Ovary (tissue), 3 donors: ENCODE results near the gene IPCEF1.

Experiments
- CTCF ChIP-seq, 3 donors: fragments of 450-650 bp in 2 of 3; fragments of 200-600 bp in 1 of 3; IDR thresholded peaks; one replicate each; pipeline versions ENCODE4 v1.5.1 to v1.8.0; 2016 to 2022; ENCODE audit warnings: antibody characterized with exemption in 3 of 3, mild to moderate bottlenecking in 1 of 3
- EP300 ChIP-seq: sonication (generic); formaldehyde crosslinking; IDR thresholded peaks from one replicate; pipeline ENCODE4 v1.6.1; 2017; ENCODE audit warnings: antibody characterized with exemption
- POLR2A ChIP-seq: fragments of 450-650 bp; IDR thresholded peaks from one replicate; pipeline ENCODE4 v1.6.1; 2017; ENCODE audit warnings: antibody characterized with exemption, mild to moderate bottlenecking, moderate library complexity
- donor health status: DM: no; HTN: no; CAD: no.

- no peak for TF ChIP-seq CTCF (IDR thresholded peaks at IDR 0.05)
- no peak for TF ChIP-seq EP300
- no peak for TF ChIP-seq POLR2A
Measured at GRCh38 chr6:154320181-154320580, 36.4 kb downstream of the IPCEF1 start.
